ENCODE results near the gene PRMT7.
A peak's percentile ranks its signal among the peaks of the same experiment; 100 is the strongest.

Gene PRMT7

GRCh38 chr16:68313116-68313515 is 2.3 kb downstream of the PRMT7 start:
- ATAC-seq = no peak

DNA sequence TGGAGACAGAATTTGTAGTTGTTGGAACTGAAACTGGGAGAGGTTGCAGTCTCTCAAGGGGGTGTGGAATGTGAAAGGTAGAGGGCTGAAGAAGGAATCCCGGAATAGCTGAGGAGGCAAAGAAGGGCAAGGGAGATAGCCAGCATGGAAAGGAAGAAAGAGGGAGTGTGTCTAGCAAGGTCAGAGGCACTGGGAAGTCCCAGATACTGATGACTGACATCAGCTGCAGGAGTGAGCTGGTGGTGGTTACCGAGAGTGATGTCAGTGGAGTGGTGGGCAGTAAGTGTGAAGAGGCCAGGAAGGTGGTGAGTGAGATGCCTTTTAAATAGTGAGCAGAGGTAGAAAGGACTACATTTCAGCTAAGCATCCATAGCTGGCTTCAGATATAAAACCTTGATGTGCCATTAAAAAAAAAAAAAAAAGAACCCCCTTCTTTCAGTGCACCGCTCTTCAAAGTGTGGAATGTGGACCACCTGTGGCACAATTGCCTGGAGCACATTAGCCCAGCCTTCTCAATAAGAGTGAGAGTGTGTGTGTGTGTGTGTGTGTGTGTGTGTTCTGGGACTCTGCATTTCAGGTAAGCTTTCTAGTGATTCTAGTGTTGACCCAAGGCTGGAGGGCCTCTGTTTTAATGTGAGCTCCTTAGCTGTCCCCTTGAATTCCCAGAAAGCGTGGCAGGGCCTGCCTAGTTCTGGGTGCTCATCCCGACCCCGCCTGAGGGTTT is 8.5 kb downstream of the PRMT7 start:
- ATAC-seq = peak; percentile 100

GRCh38 chr16:68324336-68324735 is 13.5 kb downstream of the PRMT7 start:
- ATAC-seq = no peak

- ATAC-seq = no peak
These were observed 14.1 kb downstream of the PRMT7 start for GRCh38 chr16:68324780-68325357.

GRCh38 chr16:68328151-68328859 is 17.5 kb downstream of the PRMT7 start:
- peak; percentile 92 to 95 for ATAC-seq

DNA sequence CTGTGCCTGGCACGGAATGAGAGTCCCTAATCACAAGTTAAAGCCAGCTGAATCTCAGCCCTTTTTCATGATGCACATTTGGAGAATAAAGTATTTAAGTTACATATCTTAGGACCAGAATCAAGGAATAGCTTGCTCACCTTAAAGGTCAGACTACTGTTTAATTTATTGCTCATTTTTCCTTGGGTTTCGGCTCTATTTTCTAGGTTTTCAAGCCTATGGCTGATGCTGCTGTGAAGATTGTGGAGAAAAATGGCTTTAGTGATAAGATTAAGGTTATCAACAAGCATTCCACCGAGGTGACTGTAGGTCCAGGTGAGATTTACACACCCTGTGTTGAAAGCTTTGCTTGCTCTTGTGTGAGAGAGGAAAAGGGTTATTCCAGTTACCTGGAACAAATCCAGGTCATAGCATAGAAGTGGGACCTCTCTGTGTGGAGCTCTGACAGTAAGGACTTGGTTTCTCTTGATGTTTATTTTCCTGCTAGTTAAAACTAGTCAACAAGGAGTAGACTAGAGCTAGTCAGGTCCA is 18.1 kb downstream of the PRMT7 start:
- no peak for ATAC-seq

DNA sequence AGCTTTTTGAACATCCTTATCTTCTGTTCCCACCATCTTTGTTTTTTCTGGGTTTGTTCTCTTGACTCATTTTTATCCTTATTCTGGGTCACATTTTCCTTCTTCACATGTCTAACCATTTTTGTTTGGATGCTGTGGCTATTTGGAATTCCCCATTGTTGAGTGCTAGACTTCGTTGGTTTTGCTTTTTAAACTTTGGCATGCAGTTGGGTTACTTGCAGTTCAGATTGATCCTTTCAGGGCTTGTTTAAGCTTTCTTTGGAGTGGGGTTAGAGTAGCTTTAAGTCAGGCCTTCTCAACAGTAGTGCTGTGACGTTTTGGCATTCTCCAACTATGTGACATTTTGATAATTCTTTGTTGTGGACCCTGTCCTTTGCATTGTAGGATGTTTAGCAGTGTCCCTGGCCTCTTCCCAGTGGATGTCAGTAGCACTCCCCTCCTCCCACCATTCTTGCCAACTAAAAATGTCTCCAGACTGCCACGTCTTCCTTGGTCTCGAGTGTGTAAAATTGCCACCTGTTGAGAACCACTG is 21.1 kb downstream of the PRMT7 start:
- no peak for ATAC-seq

DNA sequence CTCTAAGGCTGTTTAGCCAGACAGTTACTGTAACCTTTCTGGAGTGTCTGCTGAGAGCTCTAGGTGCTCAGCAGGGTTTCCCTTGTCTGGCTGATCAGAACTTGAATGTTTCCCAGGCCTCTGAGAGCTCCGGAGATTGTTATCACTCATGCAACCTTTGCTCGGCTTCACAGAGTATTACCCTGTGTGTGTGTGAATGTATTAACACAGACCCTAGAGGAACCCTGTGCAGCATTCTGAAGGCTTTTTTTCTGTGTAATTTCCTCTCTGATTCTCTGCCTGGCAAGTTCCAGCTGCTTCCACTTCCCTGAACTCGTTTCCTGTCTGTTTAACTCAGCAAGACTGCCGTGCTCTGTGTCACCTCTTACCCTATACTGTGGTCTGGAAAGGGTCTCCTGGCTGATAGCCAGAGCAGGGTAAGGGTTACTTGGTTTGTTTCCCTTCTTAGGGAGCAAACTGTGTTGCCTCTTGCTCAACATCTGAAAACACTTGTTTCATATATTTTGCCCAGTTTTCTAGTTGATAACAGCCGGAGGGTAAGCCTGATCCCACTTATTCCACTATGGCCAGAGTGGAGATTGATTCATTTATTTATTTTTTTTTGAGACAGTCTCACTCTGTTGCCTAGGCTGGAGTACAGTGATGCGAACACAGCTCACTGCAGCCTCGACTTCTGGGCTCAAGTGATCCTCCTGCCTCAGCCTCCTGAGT is 21.7 kb downstream of the PRMT7 start:
- ATAC-seq = peak; percentile 17 to 33

DNA sequence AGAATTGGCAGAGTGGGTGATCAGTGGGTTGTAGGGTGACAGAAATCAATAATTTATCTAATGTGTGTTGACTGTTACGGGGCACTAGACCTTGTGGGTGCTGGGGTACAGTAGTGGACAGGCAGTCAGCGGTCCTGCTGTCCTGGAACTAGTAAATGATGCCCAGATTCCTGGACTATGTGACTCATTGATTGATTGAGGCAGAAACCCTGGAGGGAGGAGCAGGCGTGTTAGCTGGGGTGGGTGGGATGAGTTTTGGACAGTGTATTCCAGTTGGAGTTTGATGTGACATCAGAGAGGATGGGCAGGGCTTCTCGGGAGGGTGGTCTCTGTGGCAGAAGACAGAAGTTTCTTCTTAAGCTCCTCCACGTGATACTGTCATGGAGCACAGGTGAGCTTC is 24.4 kb downstream of the PRMT7 start:
- ATAC-seq = no peak

DNA sequence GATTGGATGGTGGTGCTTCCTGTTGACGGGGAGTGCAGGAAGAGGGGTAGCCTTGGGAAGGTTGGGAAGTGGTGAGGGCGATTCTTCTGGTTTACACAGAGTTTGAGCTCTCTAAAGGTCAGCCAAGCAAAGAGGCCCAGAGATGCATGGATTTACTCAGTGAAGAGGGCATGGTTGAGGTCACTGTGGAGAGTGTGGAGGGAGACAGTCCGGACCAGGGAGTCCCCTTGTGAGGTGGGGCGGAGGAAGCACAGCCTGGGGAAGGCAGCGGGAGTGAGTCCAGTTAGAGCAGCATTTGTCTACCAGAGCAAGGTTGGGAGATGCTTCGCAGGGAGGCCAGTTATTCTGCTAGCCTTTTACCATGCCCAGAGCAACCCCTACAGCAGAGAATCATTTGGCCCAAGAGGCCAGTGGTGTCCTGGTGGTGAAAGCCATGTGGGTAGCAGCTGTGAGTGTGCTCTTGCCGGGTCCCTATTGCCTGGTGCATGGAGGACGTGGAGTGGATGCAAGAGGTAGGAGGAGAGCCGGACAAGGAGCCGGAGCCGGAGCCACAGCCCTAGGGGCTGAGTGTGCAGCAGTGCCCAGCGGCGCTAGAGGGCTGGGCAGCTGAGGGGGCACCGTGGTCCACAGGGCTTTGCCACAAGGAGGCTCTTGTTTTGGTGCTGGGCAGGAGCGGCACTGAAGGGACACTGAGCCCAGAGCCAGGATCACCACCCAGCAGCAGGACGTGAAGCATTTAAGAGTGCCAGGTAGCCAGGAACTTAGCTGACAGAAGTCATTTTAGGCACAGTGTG is 27.7 kb downstream of the PRMT7 start:
- no peak for ATAC-seq

DNA sequence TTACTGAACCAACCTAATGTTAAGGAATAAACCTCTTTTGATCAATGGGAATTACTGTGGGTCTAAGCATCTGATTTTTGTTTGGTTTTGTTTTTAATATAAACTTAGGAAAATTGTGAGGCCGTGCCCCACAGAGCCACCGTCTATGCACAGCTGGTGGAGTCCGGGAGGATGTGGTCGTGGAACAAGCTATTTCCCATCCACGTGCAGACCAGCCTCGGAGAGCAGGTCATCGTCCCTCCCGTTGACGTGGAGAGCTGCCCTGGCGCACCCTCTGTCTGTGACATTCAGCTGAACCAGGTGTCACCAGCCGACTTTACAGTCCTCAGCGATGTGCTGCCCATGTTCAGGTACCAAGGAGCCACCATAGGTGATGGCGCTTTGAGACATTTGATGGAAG is 28.4 kb downstream of the PRMT7 start:
- no peak for ATAC-seq

DNA sequence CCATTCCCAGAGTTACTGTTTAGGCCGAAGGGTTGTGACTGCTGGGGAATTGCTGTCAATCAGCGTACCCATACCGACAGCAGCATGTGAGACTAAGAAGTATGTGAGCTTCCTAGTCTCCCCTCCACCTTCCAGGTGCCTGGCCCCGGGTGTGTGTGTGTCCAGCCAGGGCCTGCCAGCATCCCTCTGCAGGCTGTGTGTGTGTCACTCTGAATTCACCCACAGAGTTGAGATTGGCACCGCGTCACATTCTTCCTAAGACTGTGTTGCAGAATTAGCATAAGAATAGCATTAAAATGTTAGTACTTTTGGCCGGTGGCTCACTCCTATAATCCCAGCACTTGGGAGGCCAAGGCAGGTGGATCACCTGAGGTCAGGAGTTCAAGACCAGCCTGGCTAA is 31.8 kb downstream of the PRMT7 start:
- ATAC-seq = no peak

- ATAC-seq = no peak
These were observed 32.3 kb downstream of the PRMT7 start for GRCh38 chr16:68343137-68343536.

DNA sequence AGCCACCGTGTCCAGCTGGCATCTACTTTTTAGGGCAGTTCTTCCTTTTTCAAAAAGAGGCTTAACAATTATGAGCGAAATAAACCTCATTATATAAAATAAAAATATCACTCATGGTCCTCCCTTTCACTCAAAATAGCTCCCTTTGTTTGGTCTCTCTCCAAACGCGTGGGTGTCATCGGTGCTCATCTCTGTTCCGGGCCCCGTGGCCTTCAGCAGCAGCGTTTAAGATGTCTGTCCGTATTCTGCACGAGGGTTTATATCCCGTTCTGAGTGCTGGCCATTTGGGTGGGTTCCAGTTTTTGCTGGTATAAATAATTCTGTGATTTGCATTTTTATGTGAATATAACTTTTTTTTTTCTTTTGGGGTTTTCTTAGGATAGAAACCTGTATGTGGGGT is 33.4 kb downstream of the PRMT7 start:
- no peak for ATAC-seq

- ATAC-seq = no peak
These were observed 34.6 kb downstream of the PRMT7 start for GRCh38 chr16:68345351-68345810.

GRCh38 chr16:68345958-68346635 is 35.3 kb downstream of the PRMT7 start:
- ATAC-seq = no peak

GRCh38 chr16:68346892-68347480 is 36.2 kb downstream of the PRMT7 start:
- ATAC-seq = no peak

GRCh38 chr16:68347605-68348004 is 36.8 kb downstream of the PRMT7 start:
- ATAC-seq = no peak

GRCh38 chr16:68348639-68349445 is 38.0 kb downstream of the PRMT7 start:
- no peak for ATAC-seq

- no peak for ATAC-seq
These were observed 39.1 kb downstream of the PRMT7 start for GRCh38 chr16:68349838-68350410.

All from activated CD4-positive, CD25-positive, alpha-beta regulatory T cell treated with anti-CD3 and anti-CD28 coated beads, Interleukin-2, amount 50 U/mL, for 24 hours (primary cell).